ENCODE measurements around the gene NFE2L3.

- no peak for TF ChIP-seq RAD21 (IDR thresholded peaks at IDR 0.05)
- TF ChIP-seq REST (IDR thresholded peaks at IDR 0.05): no peak
- no peak for TF ChIP-seq SP1 (IDR thresholded peaks at IDR 0.05)
- no peak for TF ChIP-seq CTCF (IDR thresholded peaks at IDR 0.05; ENCODE audit: low read depth, low read length, missing input control)
- no peak for TF ChIP-seq JUND (IDR thresholded peaks at IDR 0.05)
- no peak for TF ChIP-seq MAX (IDR thresholded peaks at IDR 0.05)
- TF ChIP-seq HNF4G (IDR thresholded peaks at IDR 0.05): no peak
- TF ChIP-seq TAF1 (conservative IDR thresholded peaks at IDR 0.05): no peak
- no peak for TF ChIP-seq EGR1 (IDR thresholded peaks at IDR 0.05; ENCODE audit: low read depth in 2 of 2)
- TF ChIP-seq GABPA (IDR thresholded peaks at IDR 0.05 in 1 of 2, conservative IDR thresholded peaks at IDR 0.05 in 1 of 2): no peak
These were observed 76.0 kb downstream of the NFE2L3 start for GRCh38 chr7:26227987-26228386.
